Uterus (tissue), 4 donors: ENCODE measurements around the gene SYNRG. TPM values are rescaled to one million over a fixed set of nuclear protein-coding genes. Genes with fewer than 3 reads are reported as not detected.

Experiments
- DNase-seq, 2 donors: peaks; one replicate each; pipeline ENCODE4 v3.0.0-alpha.2; 2019 to 2020
- H3K27ac ChIP-seq, 2 donors: fragments of 200-600 bp; sonication (generic); 1 replicate in 1 of 2; 2 replicates in 1 of 2; pipeline ENCODE4 v1.5.1; 2016 to 2018
- H3K27me3 ChIP-seq, 2 donors: fragments of 200-600 bp; sonication (generic); one replicate each; pipeline ENCODE4 v1.5.1; 2018 to 2019; ENCODE audit warnings: control low read depth in 1 of 2
- H3K36me3 ChIP-seq, 2 donors: fragments of 200-600 bp; sonication (generic); one replicate each; pipeline ENCODE4 v1.5.1; 2019; ENCODE audit warnings: control low read depth in 1 of 2
- H3K4me1 ChIP-seq, 2 donors: fragments of 200-600 bp; sonication (generic); one replicate each; pipeline ENCODE4 v1.5.1; 2018 to 2019; ENCODE audit warnings: control low read depth in 1 of 2
- H3K4me3 ChIP-seq, 2 donors: fragments of 200-600 bp; sonication (generic); 1 replicate in 1 of 2; 2 replicates in 1 of 2; pipeline ENCODE4 v1.5.1; 2018 to 2019; ENCODE audit warnings: mild to moderate bottlenecking in 1 of 2
- H3K9me3 ChIP-seq, 2 donors: fragments of 200-600 bp; sonication (generic); one replicate each; pipeline ENCODE4 v1.5.1; 2019; ENCODE audit warnings: control low read depth in 1 of 2
- POLR2A ChIP-seq, 2 donors: fragments of 450-650 bp; IDR thresholded peaks; one replicate each; pipeline ENCODE4 v1.6.1; 2016; ENCODE audit warnings: antibody characterized with exemption in 2 of 2, mild to moderate bottlenecking in 1 of 2, moderate library complexity in 1 of 2
- intact Hi-C: fragments of 100-400 bp; cut with DNase I; formaldehyde crosslinking; loops from one replicate; pipeline ENCODE4 v1.15.1; 2023; ENCODE audit warnings: low total_unique reads
- microRNA-seq: library from miRNA; unstranded; fragments of <30 nt; microRNA quantifications from one replicate; pipeline ENCODE4, GENCODE V29; 2016; ENCODE audit warnings: borderline microRNAs expressed, borderline replicate concordance
- small RNA-seq: library from RNA; depleted of rRNA; stranded (forward); fragments of <200 nt; gene quantifications from one replicate; pipeline ENCODE3, GENCODE V24; 2016
- total RNA-seq, 4 donors: library from RNA; depleted of rRNA in 3 of 4; stranded (reverse); fragments of >200 nt in 3 of 4; gene quantifications; one replicate each; pipeline versions ENCODE4 v1.1.0 to v1.2.4, GENCODE V29; 2014 to 2023
- TF ChIP-seq, protein P1 (sequence below), 4 experiments: fragments of 200-600 bp in 2 of 4; fragments of 450-650 bp in 2 of 4; sonication (generic) in 2 of 4; IDR thresholded peaks; one replicate each; pipeline ENCODE4 v1.5.1; 2016 to 2019; ENCODE audit warnings: antibody characterized with exemption in 4 of 4, mild to moderate bottlenecking in 2 of 4, moderate library complexity in 1 of 4
- donor health status: DM: yes; HTN: yes; CAD: no.

Gene SYNRG
- total RNA-seq, 4 donors from 2014 or later = 14.4 to 92.0 (median 41.6) TPM

DNA sequence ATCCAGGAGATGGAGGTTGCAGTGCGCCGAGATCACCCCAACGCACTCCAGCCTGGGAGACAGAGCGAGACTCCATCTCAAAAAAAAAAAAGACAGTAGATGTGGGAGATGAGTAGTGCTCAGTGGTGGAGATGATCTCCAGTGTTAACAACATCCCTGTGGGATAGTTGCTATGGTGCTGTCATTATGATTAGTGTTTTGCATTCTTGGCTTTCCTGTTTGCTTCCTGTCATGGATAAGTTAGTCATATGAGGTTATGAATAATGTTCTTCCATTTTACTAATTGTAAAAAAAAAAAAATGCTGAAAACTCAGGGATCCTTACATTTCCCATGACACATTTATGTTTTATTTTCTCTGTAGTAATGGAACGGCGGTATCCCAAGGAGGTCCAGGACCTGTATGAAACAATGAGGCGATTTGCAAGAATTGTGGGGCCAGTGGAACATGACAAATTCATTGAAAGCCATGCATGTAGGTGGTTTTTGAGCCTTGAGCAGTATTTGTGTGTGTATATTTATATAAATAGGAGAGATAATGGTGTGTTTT lies 144.1 kb downstream of the SYNRG start:
- Histone ChIP-seq H3K36me3 (no peaks in the 10 kb centered on the region), H3K27me3 (no peaks in the 10 kb centered on the region), H3K9me3 (no peaks in the 10 kb centered on the region), H3K27ac (no peak overlapping the region), H3K4me1 (no peaks in the 10 kb centered on the region), H3K4me3 (no peak overlapping the region)
- no peak for TF ChIP-seq POLR2A (IDR thresholded peaks at IDR 0.05)
- TF ChIP-seq, protein P1, sequence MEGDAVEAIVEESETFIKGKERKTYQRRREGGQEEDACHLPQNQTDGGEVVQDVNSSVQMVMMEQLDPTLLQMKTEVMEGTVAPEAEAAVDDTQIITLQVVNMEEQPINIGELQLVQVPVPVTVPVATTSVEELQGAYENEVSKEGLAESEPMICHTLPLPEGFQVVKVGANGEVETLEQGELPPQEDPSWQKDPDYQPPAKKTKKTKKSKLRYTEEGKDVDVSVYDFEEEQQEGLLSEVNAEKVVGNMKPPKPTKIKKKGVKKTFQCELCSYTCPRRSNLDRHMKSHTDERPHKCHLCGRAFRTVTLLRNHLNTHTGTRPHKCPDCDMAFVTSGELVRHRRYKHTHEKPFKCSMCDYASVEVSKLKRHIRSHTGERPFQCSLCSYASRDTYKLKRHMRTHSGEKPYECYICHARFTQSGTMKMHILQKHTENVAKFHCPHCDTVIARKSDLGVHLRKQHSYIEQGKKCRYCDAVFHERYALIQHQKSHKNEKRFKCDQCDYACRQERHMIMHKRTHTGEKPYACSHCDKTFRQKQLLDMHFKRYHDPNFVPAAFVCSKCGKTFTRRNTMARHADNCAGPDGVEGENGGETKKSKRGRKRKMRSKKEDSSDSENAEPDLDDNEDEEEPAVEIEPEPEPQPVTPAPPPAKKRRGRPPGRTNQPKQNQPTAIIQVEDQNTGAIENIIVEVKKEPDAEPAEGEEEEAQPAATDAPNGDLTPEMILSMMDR (IDR thresholded peaks at IDR 0.05) = no peak
- DNase-seq = no peak
- intact Hi-C loops = no loop called here

Small RNAs within 50 kb of the gene (microRNA-seq; reads per million reads assigned to microRNA genes)
- not detected for gene MIR378J

Small RNAs within 50 kb of the gene (small RNA-seq; reads per million reads assigned to genes)
- not detected for gene MIR378J

Other genes with a start within 250 kb of the SYNRG start
- not detected for gene C17orf78, start 233.4 kb downstream of the SYNRG start, total RNA-seq
- 10 to 100 TPM in 3 of 4 donors, 1 to 10 TPM in 1; 4.7 to 75.1 (median 41.9) TPM for gene ACACA, start 202.6 kb downstream of the SYNRG start, total RNA-seq
- 10 to 100 TPM; 13.8 to 40.8 (median 22.0) TPM for gene TADA2A, start 202.5 kb downstream of the SYNRG start, total RNA-seq
- gene DUSP14, start 119.5 kb downstream of the SYNRG start, total RNA-seq = 10 to 100 TPM; 10.4 to 70.0 (median 32.6) TPM
- 10 to 100 TPM; 15.9 to 36.6 (median 24.9) TPM for gene DDX52, start 34.0 kb upstream of the SYNRG start, total RNA-seq
- 1 to 10 TPM in 1 of 4 donors, under 1 TPM in 1, not detected in 2; 0.29 to 1.5 TPM for gene HNF1B, start 135.6 kb upstream of the SYNRG start, total RNA-seq